GM19438 (cell line): ENCODE data around the gene PTPRF.
"Not testable (repeated sequence)": the region's sequence is repeated elsewhere in the genome, so short reads cannot be mapped to it uniquely, and the experiment has no call there.

Experiments
- ATAC-seq: cut with Tn5 transposase; IDR thresholded peaks from one replicate; pipeline ENCODE4 v1.9.1; 2021; ENCODE audit warnings: low read depth; ENCODE audit not compliant: unreplicated experiment

PTPRF gene

GRCh38 chr1:43536196-43536863, 5.6 kb downstream of the PTPRF start:
- ATAC-seq = no peak

- ATAC-seq = no peak
Measured at GRCh38 chr1:43536864-43537358, 6.2 kb downstream of the PTPRF start.

GRCh38 chr1:43537423-43538142, 6.9 kb downstream of the PTPRF start:
- no peak for ATAC-seq

DNA sequence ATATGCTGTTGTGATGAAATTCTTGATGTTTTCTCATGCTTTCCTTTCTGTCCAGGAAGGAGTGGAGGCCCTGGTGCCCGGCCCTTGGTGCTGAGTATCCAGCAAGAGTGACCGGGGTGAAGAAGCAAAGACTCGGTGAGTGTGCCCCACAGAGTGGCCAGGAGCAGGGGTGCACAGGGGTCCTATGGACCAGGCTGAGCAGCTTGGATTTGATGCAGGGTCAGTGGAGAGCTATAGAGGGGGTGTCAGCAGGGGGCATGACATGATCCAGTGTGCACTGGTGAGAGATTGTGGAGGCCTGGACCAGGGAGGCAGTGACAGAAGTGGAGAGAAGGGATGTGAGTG, 7.4 kb downstream of the PTPRF start:
- ATAC-seq = no peak

GRCh38 chr1:43538969-43539368, 8.3 kb downstream of the PTPRF start:
- ATAC-seq = no peak

DNA sequence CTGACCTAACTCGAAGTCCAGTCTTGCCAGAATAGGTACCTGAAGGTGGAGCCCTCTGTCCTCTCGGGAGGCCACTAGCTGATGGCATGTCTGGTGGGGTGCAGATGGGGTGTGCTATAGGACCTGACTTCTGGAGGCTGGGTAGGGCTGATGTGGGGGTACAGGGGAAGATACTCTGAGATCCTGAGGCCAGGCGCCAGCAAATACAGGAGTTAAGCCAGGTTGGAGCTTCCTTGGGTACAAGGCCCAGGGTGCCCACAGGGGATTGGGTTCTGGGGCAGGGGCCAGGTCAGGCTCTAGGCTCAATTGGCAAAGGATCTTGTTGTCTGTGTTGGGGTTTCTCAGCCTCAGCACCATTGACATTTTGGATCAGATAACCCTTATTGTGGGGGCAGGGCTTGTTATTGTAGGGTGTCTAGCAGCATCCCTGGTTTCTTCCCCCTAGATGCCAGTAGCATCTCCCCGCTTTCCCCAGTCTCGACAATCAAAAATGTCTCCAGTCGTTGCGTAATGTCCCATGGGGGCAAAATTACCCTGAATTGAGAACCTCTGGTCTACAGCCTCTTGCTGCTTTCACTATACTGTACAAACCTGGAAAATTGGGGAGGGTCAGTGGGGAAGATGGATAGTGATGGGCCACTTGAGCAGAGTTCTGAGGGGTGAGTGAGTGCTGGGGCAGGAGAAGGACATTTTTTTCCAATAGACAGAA, 9.2 kb downstream of the PTPRF start:
- ATAC-seq = no peak

GRCh38 chr1:43540653-43541071, 10.0 kb downstream of the PTPRF start:
- ATAC-seq = no peak

DNA sequence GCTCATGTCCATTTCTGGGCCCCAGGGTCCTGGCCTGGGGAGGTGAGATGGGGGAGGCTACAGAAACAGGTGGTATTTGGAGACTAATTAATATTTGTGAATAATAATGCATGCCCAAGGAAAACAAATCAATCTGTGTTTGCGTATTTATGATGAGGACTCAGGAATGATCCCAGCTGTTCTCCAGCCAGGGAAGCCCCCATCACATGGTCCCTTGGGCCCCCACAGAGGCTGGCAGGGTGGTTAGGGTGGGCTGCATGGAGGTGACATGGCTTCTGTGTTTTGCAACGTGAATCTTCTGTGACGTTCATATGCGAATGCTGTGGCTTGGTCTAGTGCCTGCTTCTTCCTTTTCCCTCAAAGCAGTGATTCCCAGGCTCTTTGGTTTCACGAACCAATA, 10.5 kb downstream of the PTPRF start:
- no peak for ATAC-seq

- no peak for ATAC-seq
Measured at GRCh38 chr1:43541721-43542401, 11.2 kb downstream of the PTPRF start.

DNA sequence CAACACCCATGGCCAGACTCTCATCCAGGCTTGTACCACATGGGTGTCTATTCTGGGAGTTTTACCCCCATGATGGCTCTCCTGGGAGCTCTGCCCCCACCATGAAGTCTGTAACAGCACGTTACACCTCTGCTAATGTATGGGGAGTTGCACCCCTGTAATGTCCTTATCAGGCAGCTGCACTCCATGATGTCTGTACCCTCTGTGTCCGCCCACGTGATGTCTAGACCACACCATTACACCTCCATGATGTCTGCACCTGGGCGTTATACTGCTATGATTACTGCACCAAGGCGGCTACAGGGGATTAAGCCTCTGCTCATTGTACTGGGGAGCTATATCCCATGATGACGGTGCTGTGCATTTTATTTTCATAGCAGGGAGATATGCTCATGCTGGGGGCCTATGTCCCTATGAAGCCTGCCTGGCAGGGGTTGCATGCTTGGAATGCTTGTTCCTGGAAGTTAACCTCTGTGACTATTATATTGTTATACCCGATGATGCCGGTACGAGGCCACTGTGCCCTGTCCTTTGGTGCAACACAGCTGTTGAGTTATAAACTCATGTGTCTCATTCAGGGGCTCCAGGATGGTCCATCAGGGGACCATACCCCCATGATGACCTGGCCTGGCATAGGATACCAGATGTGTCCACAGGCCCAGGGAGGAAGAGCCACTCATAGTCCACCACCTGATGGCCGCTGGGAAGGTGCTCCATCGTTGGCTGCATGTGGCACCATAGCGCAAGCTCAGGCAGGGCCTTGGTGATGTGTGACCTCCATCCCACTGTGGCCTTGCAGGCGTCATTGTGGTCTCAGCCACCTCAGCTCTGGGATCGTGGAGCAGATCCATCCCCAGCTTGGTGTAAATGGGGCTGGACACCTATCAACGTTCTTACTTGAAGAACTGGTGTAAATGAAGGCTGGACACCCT, 12.1 kb downstream of the PTPRF start:
- no peak for ATAC-seq

GRCh38 chr1:43543567-43543966, 12.9 kb downstream of the PTPRF start:
- ATAC-seq = no peak

- no peak for ATAC-seq
Measured at GRCh38 chr1:43545339-43545694, 14.6 kb downstream of the PTPRF start.

GRCh38 chr1:43545695-43546387, 15.2 kb downstream of the PTPRF start:
- ATAC-seq = no peak

DNA sequence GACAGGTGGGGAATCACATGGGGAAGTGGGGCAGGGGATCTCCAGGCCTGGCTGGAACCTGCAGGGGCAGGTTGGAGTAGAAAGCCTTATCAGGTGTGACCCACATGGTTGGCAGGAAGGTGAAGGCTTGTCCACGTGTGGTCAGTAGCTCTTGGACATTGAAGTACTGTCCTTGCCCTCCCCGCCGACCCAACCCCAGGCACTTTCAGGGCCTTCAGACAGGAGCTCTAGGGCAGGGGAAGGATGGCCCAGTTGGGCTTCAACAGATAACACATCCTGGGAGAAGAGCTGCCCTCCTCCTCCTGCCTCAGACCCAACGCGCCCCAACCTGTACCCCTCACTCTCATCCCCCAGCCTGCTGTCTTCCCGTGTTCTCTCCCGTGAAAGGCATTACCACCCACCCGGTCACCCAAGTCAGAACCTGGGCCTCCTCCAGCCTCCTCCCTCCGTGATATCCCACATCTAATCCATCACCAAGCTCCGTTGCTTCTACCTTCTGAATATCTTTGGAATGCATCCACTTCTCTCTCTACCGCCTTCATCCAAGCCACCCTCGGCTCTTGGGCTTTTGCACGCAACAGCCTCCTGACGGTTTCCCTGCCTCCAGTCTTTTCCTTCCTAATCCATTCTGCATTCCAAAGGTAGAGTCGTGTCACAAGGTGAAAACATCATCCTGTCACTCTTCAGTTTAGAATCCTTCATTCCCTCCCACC, 15.9 kb downstream of the PTPRF start:
- no peak for ATAC-seq

DNA sequence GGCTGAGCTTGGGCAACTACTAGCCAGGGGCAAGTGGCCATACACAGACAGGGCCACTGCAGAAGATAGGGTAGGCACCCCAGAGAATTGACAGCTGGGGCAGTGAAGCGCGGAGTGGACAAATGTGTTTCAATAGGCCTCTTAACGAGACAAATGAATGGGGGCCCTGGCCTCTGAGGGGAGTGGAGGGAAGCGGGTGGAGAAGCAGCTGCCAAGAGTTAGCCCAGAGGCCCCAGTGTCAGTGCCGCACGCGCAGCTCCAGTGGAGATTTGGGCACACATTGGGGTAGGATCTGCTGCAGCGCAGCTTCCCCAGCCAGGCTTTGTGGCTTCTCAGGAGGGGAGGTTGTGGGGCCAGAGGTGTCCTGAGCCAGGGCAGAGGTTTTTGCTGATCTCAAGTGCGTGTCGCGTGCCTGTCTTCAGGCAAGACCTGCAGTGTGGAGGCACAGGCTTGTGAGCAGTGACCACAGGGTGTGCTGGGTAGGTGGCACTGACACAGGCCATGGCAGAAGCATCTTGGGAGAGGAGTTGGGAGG, 16.9 kb downstream of the PTPRF start:
- no peak for ATAC-seq

DNA sequence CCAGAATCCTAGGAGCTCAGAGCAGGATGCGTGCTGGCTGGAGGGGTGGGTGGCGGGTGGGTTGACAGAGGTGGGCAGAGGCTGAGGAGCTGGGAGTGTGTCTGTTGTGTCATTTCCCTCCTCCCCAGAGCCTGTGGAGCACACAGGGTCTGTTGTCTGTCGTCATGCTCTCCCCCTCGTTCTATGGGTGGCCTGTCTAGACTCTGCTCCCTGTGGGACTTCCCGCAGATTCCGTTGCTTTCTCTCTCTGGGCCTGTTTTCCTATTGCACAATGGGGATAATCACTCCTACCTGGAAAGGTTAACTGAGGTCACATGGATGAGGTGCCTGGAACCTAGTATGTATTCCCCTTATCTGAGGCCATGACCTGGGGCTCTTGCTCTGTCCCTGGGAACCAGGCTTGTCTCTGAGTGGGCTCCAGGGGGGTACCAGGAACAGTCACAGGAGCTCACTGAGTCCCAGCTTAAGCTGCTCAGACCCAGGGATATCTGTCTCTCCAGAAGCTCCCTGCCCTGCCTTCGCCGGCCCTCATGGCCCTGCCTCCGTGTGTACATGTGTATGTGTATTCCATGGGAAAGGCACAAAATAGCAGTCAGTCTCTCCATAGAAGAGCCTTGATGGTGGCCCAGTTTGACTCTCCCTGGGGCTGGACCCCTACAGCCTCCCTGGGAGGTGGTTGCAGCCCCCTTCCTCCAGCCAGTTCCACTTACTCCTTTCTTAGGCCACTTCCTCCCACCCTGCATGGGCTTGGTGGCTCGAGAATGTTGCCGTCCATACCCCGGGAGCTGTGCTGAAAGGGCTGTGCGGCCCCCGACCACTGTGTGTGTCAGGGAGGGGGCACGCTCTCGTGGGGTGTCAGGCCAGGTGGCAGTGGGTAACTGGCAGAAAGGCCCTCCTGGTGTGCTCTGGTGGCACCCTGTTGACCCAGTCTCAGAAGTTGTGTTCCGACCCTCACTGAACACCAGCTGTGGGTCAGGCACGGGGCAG, 17.9 kb downstream of the PTPRF start:
- ATAC-seq = no peak

GRCh38 chr1:43549394-43549793, 18.7 kb downstream of the PTPRF start:
- ATAC-seq = not testable (repeated sequence)
